GM19239 (cell line): ENCODE results near the gene LPAR1.

Experiments
- DNase-seq: peaks from one replicate; pipeline ENCODE4 v3.0.0; 2011; ENCODE audit warnings: low spot score; ENCODE audit not compliant: insufficient read length
- FAIRE-seq: peaks from 2 replicates; lab custom pipeline; 2011; peaks lifted over from hg19 to GRCh38; lab: Jason Lieb, UNC

Gene LPAR1

GRCh38 chr9:111005746-111006470 lies 32.4 kb downstream of the LPAR1 start:
- DNase-seq = no peak
- FAIRE-seq = no peak

GRCh38 chr9:111004936-111005335 lies 33.3 kb downstream of the LPAR1 start:
- DNase-seq = no peak
- FAIRE-seq = no peak

- DNase-seq (no peak), FAIRE-seq (no peak)
Observed at GRCh38 chr9:111003182-111003581, 35.1 kb downstream of the LPAR1 start.

GRCh38 chr9:111001526-111001925 lies 36.7 kb downstream of the LPAR1 start:
- FAIRE-seq (no peak), DNase-seq (no peak)

- FAIRE-seq (no peak), DNase-seq (no peak)
Observed at GRCh38 chr9:111000202-111000601, 38.1 kb downstream of the LPAR1 start.

- FAIRE-seq = no peak
- DNase-seq = no peak
Observed at GRCh38 chr9:110999379-110999778, 38.9 kb downstream of the LPAR1 start.

GRCh38 chr9:110997847-110998246 lies 40.4 kb downstream of the LPAR1 start:
- DNase-seq = no peak
- no peak for FAIRE-seq

- DNase-seq (no peak), FAIRE-seq (no peak)
Observed at GRCh38 chr9:110996436-110997220, 41.6 kb downstream of the LPAR1 start.

GRCh38 chr9:110995420-110996340 lies 42.6 kb downstream of the LPAR1 start:
- no peak for DNase-seq
- FAIRE-seq = no peak

GRCh38 chr9:110994771-110995241 lies 43.5 kb downstream of the LPAR1 start:
- DNase-seq = no peak
- no peak for FAIRE-seq

GRCh38 chr9:110990481-110990880 lies 47.8 kb downstream of the LPAR1 start:
- no peak for DNase-seq
- FAIRE-seq = no peak

GRCh38 chr9:110986529-110986928 lies 51.7 kb downstream of the LPAR1 start:
- FAIRE-seq (no peak), DNase-seq (no peak)

- FAIRE-seq (no peak), DNase-seq (no peak)
Observed at GRCh38 chr9:110984890-110985437, 53.3 kb downstream of the LPAR1 start.

- no peak for DNase-seq
- FAIRE-seq = no peak
Observed at GRCh38 chr9:110980261-110980660, 58.0 kb downstream of the LPAR1 start.

GRCh38 chr9:110979636-110980035 lies 58.6 kb downstream of the LPAR1 start:
- FAIRE-seq (no peak), DNase-seq (no peak)

- no peak for FAIRE-seq
- no peak for DNase-seq
Observed at GRCh38 chr9:110978516-110978915, 59.8 kb downstream of the LPAR1 start.

GRCh38 chr9:110977259-110977709 lies 61.0 kb downstream of the LPAR1 start:
- no peak for FAIRE-seq
- no peak for DNase-seq

GRCh38 chr9:110975969-110976368 lies 62.3 kb downstream of the LPAR1 start:
- no peak for DNase-seq
- FAIRE-seq = no peak

- DNase-seq (no peak), FAIRE-seq (no peak)
Observed at GRCh38 chr9:110975278-110975677, 63.0 kb downstream of the LPAR1 start.

GRCh38 chr9:110971705-110972104 lies 66.6 kb downstream of the LPAR1 start:
- FAIRE-seq (no peak), DNase-seq (no peak)
